ENCODE measurements around the gene CCSER2. TPM values are rescaled to one million over a fixed set of nuclear protein-coding genes. Genes with fewer than 3 reads are reported as not detected.

CCSER2 gene
- polyA plus RNA-seq, 3 donors: 7.4 to 23.3 (median 14.3) TPM

- intact Hi-C loops (cut with micrococcal nuclease): loop anchor here in 1 of 2 donors (10.0 kb wide), 1 partner anchor 47 kb away; no protein-coding TSS in a partner anchor
- Mint-ChIP-seq H3K4me1 (no peaks in the 10 kb centered on the region), H3K9me3 (no peaks in the 10 kb centered on the region), H3K36me3 (peaks cover 11 to 15% of the 10 kb centered on the region in 2 donors), H3K4me3 (no peak overlapping the region), H3K27ac (no peak overlapping the region), H3K27me3 (ENCODE audit: low read depth in 3 of 3) (peaks cover 0 to 1% (median 0%) of the 10 kb centered on the region in 3 donors)
- Histone ChIP-seq H3K4me2 (replicated peaks; ENCODE audit: extremely low read depth, low read length, poor library complexity, severe bottlenecking) (no peak overlapping the region), H2AFZ (ENCODE audit: insufficient read depth, low read depth, low read length, poor library complexity, severe bottlenecking) (no peak overlapping the region), H3K27me3 (ENCODE audit: control insufficient read depth in 2 of 2, insufficient read depth in 2 of 2, low read length in 2 of 2) (no peaks in the 10 kb centered on the region), H3K9ac (ENCODE audit: insufficient read depth, low read length, poor library complexity, severe bottlenecking) (no peak overlapping the region), H3K27ac (ENCODE audit: low read depth in 1 of 2, low read length in 2 of 2) (no peak overlapping the region), H4K20me1 (ENCODE audit: insufficient read depth, low read length) (no peaks in the 10 kb centered on the region), H3K36me3 (replicated peaks in 1 of 2; ENCODE audit: control insufficient read depth in 1 of 2, insufficient read depth in 2 of 2, low read length in 2 of 2) (peaks cover 6 to 8% of the 10 kb centered on the region in 2 donors), H3K4me3 (replicated peaks in 1 of 3; ENCODE audit: low read depth in 2 of 3, low read length in 3 of 3) (no peak overlapping the region), H3K4me1 (ENCODE audit: control insufficient read depth in 1 of 2, insufficient read depth in 2 of 2, low read length in 2 of 2) (no peaks in the 10 kb centered on the region), H3K79me2 (ENCODE audit: insufficient read depth, low read length) (no peaks in the 10 kb centered on the region), H3K9me3 (replicated peaks in 1 of 2; ENCODE audit: control insufficient read depth in 1 of 2, insufficient read depth in 1 of 2, low read length in 2 of 2) (no peaks in the 10 kb centered on the region)
- TF ChIP-seq CTCF (IDR thresholded peaks at IDR 0.05): no peak
- DNase-seq: no peak
- WGBS (ENCODE audit: insufficient coverage): no CpG with 5 or more reads among the region's 3 CpGs
These were observed 149.2 kb downstream of the CCSER2 start for GRCh38 chr10:84477398-84478128.

- no peaks in the 10 kb centered on the region for H3K4me1 ChIP-seq (ENCODE audit: control insufficient read depth in 1 of 2, insufficient read depth in 2 of 2, low read length in 2 of 2)
- no peaks in the 10 kb centered on the region for H3K4me1 Mint-ChIP-seq
- no peaks in the 10 kb centered on the region for H3K9me3 Mint-ChIP-seq
- no peak overlapping the region for H3K4me2 ChIP-seq (replicated peaks; ENCODE audit: extremely low read depth, low read length, poor library complexity, severe bottlenecking)
- H3K36me3 Mint-ChIP-seq: peaks cover 11 to 15% of the 10 kb centered on the region in 2 donors
- no peak overlapping the region for H3K27ac Mint-ChIP-seq
- intact Hi-C loops (cut with micrococcal nuclease): loop anchor here in 1 of 2 donors (10.0 kb wide), 1 partner anchor 47 kb away; no protein-coding TSS in a partner anchor
- no peak overlapping the region for H3K4me3 Mint-ChIP-seq
- no peak overlapping the region for H3K4me3 ChIP-seq (replicated peaks in 1 of 3; ENCODE audit: low read depth in 2 of 3, low read length in 3 of 3)
- H3K9ac ChIP-seq (ENCODE audit: insufficient read depth, low read length, poor library complexity, severe bottlenecking): no peak overlapping the region
- H3K79me2 ChIP-seq (ENCODE audit: insufficient read depth, low read length): no peaks in the 10 kb centered on the region
- no peaks in the 10 kb centered on the region for H3K27me3 ChIP-seq (ENCODE audit: control insufficient read depth in 2 of 2, insufficient read depth in 2 of 2, low read length in 2 of 2)
- no peaks in the 10 kb centered on the region for H4K20me1 ChIP-seq (ENCODE audit: insufficient read depth, low read length)
- H3K27me3 Mint-ChIP-seq (ENCODE audit: low read depth in 3 of 3): peaks cover 0 to 1% (median 0%) of the 10 kb centered on the region in 3 donors
- no peaks in the 10 kb centered on the region for H3K9me3 ChIP-seq (replicated peaks in 1 of 2; ENCODE audit: control insufficient read depth in 1 of 2, insufficient read depth in 1 of 2, low read length in 2 of 2)
- H3K36me3 ChIP-seq (replicated peaks in 1 of 2; ENCODE audit: control insufficient read depth in 1 of 2, insufficient read depth in 2 of 2, low read length in 2 of 2): peaks cover 6 to 8% of the 10 kb centered on the region in 2 donors
- no peak for TF ChIP-seq CTCF (IDR thresholded peaks at IDR 0.05)
- H3K27ac ChIP-seq (ENCODE audit: low read depth in 1 of 2, low read length in 2 of 2): no peak overlapping the region
- H2AFZ ChIP-seq (ENCODE audit: insufficient read depth, low read depth, low read length, poor library complexity, severe bottlenecking): no peak overlapping the region
- DNase-seq: no peak
These were observed 149.8 kb downstream of the CCSER2 start for GRCh38 chr10:84478151-84478550.

Measured in CD14-positive monocyte (primary cell).